Measurements from ENCODE around the gene KLHL2. TPM values are rescaled to one million over a fixed set of nuclear protein-coding genes. Genes with fewer than 3 reads are reported as not detected.

Gene KLHL2
- total RNA-seq, 4 donors from 2014 or later: 18.0 to 26.7 (median 23.8) TPM

DNA sequence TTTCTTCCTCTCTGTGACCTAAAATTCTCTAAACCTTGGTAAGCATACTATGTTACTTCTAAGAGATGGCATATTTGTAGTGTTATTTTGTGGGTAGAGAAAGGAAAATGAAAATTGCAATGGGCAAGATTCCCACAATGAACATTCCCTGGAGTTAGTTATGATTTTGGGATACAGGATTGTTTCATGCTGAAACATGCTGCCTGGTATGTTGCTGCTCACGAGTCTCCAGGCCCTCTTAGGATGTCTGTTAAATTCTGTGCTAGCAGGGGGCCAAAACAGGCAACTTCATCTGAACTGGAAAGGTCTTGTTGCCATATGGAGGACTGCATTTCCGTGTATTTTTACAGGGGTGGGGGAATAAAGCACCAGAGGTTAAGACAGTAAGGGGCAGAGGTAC, 101.2 kb downstream of the KLHL2 start:
- H3K27me3 ChIP-seq: no peaks in the 10 kb centered on the region
- no peak for DNase-seq (ENCODE audit: low spot score in 2 of 2)
- no peaks in the 10 kb centered on the region for H3K9me3 ChIP-seq
- WGBS, 2 donors: 83 to 88% methylated on average over 2 of the region's 2 CpGs
- H3K36me3 ChIP-seq: peaks cover 0 to 46% (median 0%) of the 10 kb centered on the region in 3 donors
- no peaks in the 10 kb centered on the region for H3K4me1 ChIP-seq
- TF ChIP-seq, protein P1, sequence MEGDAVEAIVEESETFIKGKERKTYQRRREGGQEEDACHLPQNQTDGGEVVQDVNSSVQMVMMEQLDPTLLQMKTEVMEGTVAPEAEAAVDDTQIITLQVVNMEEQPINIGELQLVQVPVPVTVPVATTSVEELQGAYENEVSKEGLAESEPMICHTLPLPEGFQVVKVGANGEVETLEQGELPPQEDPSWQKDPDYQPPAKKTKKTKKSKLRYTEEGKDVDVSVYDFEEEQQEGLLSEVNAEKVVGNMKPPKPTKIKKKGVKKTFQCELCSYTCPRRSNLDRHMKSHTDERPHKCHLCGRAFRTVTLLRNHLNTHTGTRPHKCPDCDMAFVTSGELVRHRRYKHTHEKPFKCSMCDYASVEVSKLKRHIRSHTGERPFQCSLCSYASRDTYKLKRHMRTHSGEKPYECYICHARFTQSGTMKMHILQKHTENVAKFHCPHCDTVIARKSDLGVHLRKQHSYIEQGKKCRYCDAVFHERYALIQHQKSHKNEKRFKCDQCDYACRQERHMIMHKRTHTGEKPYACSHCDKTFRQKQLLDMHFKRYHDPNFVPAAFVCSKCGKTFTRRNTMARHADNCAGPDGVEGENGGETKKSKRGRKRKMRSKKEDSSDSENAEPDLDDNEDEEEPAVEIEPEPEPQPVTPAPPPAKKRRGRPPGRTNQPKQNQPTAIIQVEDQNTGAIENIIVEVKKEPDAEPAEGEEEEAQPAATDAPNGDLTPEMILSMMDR (IDR thresholded peaks at IDR 0.05): no peak
- H3K4me3 ChIP-seq: no peak overlapping the region
- no peak overlapping the region for H3K27ac ChIP-seq

DNA sequence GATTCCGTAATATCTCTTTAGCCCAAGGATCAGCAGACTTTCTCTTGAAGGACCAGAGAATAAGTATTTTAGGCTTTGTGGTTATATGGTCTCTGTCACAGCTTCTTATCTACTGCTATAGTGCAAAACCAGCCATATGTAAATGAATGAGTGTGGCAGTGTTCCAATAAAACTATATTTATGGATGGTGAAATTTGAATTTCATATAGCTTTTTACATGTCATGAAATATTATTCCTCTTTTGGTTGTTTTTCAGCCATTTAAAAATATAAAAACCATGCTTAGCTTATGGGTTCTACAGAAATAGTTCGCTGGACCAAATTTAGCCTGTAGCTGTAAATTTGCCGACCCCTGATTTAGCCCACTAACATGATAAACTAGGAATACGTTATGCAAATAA, 102.1 kb downstream of the KLHL2 start:
- Histone ChIP-seq H3K27ac (no peak overlapping the region), H3K4me3 (no peak overlapping the region), H3K9me3 (no peaks in the 10 kb centered on the region), H3K36me3 (peaks cover 0 to 50% (median 0%) of the 10 kb centered on the region in 3 donors), H3K4me1 (no peaks in the 10 kb centered on the region), H3K27me3 (no peaks in the 10 kb centered on the region)
- WGBS, 2 donors: 97 to 98% methylated on average over 4 of the region's 4 CpGs
- no peak for DNase-seq (ENCODE audit: low spot score in 2 of 2)
- TF ChIP-seq, protein P1 (IDR thresholded peaks at IDR 0.05): no peak
- TF ChIP-seq POLR2A (IDR thresholded peaks at IDR 0.05) (no peak), EP300 (IDR thresholded peaks at IDR 0.05) (no peak)

DNA sequence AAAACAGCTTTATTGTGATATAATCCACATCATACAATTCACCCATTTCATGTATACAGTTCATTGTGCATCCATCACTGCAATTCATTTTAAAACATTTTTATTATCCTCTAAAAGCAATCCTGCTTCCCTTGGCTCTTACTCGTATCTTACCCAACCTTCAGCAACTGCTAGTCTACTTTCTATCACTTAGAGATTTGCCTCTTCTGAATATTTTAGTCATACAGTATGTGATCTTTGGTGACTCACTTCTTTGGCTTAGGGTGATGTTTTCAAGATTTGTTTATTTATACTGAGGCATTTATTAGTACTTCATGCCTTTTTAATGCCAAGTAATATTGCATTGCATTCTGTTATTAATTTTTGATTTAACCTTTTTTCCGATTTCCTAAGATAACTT, 105.1 kb downstream of the KLHL2 start:
- no peak overlapping the region for H3K27ac ChIP-seq
- 86 to 87% methylated on average over 2 of the region's 2 CpGs for WGBS, 2 donors
- TF ChIP-seq, protein P1 (IDR thresholded peaks at IDR 0.05): no peak
- no peak for TF ChIP-seq POLR2A (IDR thresholded peaks at IDR 0.05)
- TF ChIP-seq EP300 (IDR thresholded peaks at IDR 0.05): no peak
- H3K9me3 ChIP-seq: no peaks in the 10 kb centered on the region
- peaks cover 0 to 48% (median 0%) of the 10 kb centered on the region in 3 donors for H3K36me3 ChIP-seq
- DNase-seq (ENCODE audit: low spot score in 2 of 2): no peak
- no peaks in the 10 kb centered on the region for H3K4me1 ChIP-seq
- no peak overlapping the region for H3K4me3 ChIP-seq
- no peaks in the 10 kb centered on the region for H3K27me3 ChIP-seq

DNA sequence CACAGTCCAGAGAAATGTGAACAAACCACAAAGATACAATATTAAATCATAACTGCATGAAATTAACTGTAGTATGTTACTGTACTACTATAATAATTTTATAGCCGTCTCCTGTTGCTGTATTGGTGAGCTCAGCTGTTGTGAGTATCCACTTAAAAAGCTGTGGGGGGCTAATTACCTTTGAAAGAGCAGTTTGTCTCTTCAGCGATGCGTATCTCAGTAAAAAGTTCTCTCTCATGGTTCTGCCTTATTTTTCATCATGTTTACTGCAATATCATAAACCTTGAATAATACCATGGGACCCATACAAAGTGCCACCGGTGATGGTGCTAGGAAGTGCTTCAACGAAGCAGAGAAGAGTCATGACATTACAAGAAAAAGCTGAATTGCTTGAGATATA, 111.7 kb downstream of the KLHL2 start:
- H3K4me1 ChIP-seq: no peaks in the 10 kb centered on the region
- DNase-seq (ENCODE audit: low spot score in 2 of 2): no peak
- peaks cover 0 to 19% (median 0%) of the 10 kb centered on the region in 3 donors for H3K36me3 ChIP-seq
- WGBS, 2 donors: 88 to 91% methylated on average over 5 of the region's 5 CpGs
- no peaks in the 10 kb centered on the region for H3K27me3 ChIP-seq
- no peak overlapping the region for H3K27ac ChIP-seq
- H3K9me3 ChIP-seq: no peaks in the 10 kb centered on the region
- TF ChIP-seq POLR2A (IDR thresholded peaks at IDR 0.05): no peak
- no peak for TF ChIP-seq EP300 (IDR thresholded peaks at IDR 0.05)
- TF ChIP-seq, protein P1 (IDR thresholded peaks at IDR 0.05): no peak
- H3K4me3 ChIP-seq: no peak overlapping the region

DNA sequence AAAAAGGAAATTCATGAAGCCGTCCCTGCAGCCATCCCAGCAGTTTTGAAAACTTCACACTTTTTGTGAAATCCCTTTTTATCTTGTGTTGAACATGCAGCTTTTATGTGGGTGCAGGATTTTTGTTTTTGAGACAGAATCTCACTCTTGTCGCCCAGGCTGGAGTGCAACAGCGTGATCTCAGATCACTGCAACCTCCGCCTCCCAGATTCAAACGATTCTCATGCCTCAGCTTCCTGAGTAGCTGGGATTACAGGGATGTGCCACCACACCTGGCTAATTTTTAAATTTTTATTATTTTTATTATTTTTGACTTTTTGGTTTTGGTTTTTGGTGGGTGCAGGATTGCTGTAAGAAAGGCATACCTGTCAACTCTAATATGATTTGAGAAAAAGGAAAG, 112.1 kb downstream of the KLHL2 start:
- Histone ChIP-seq H3K36me3 (peaks cover 0 to 18% (median 0%) of the 10 kb centered on the region in 3 donors), H3K27ac (no peak overlapping the region), H3K4me3 (no peak overlapping the region), H3K9me3 (no peaks in the 10 kb centered on the region), H3K4me1 (no peaks in the 10 kb centered on the region), H3K27me3 (no peaks in the 10 kb centered on the region)
- TF ChIP-seq, protein P1 (IDR thresholded peaks at IDR 0.05): no peak
- TF ChIP-seq POLR2A (IDR thresholded peaks at IDR 0.05) (no peak), EP300 (IDR thresholded peaks at IDR 0.05) (no peak)
- WGBS, 2 donors: 95 to 96% methylated on average over 5 of the region's 5 CpGs
- DNase-seq (ENCODE audit: low spot score in 2 of 2): no peak

Data from tibial nerve (tissue), 4 donors.